DOHH2 (cell line): ENCODE measurements around the gene TMEM263.
"Not testable (repeated sequence)": the region's sequence is repeated elsewhere in the genome, so short reads cannot be mapped to it uniquely, and the experiment has no call there.

Experiments used
- CTCF ChIP-seq: fragments of 200-600 bp; sonication (generic); IDR thresholded peaks from one replicate; pipeline ENCODE4 v1.5.1; 2014; ENCODE audit warnings: antibody characterized with exemption, mild to moderate bottlenecking, low read depth, low read length; ENCODE audit not compliant: poor library complexity, severe bottlenecking
- EZH2phosphoT487 ChIP-seq: fragments of 200-600 bp; sonication (generic); IDR thresholded peaks from 2 replicates; pipeline ENCODE4 v1.6.1; 2017; ENCODE audit warnings: borderline replicate concordance, mild to moderate bottlenecking, antibody characterized with exemption, low read length, moderate library complexity, mixed read lengths

DNA sequence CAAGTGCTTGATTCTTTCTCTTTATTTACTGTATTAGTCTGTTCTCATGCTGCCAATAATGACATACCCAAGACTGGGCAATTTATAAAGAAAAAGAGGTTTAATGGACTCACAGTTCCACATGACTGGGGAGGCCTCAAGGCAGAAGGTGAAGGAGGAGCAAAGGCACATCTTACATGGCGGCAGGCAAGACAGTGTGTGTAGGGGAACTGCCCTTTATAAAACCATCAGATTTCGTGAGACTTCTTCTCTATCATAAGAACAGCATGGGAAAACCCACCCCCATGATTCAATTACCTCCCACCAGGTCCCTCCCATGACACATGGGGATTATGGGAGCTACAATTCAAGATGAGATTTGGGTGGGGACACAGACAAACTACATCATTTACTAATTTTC lies 32.1 kb upstream of the TMEM263 start:
- not testable (repeated sequence) for TF ChIP-seq CTCF, EZH2phosphoT487
